RWPE2 (cell line): ENCODE measurements around the gene RGS16.

Experiments used
- ATAC-seq: fragments of 200-7000 bp; cut with Tn5 transposase; 3 replicates; pipeline ENCODE4 v1.9.1; 2021; ENCODE audit warnings: low read depth
- DNase-seq: peaks from one replicate; pipeline ENCODE4 v3.0.0-alpha.2; 2020; ENCODE audit warnings: low spot score
- H3K27ac ChIP-seq: fragments of 450-650 bp; 2 replicates; pipeline ENCODE4 v1.5.1; 2017; ENCODE audit warnings: mild to moderate bottlenecking; ENCODE audit not compliant: poor library complexity, severe bottlenecking
- H3K27me3 ChIP-seq: fragments of 250-450 bp; sonication (Bioruptor Pico); 2 replicates; pipeline ENCODE4 v1.5.1; 2021; ENCODE audit warnings: mild to moderate bottlenecking, moderate library complexity; ENCODE audit not compliant: insufficient read depth, poor library complexity, severe bottlenecking
- H3K36me3 ChIP-seq: fragments of 250-450 bp; sonication (Bioruptor Pico); 2 replicates; pipeline ENCODE4 v1.5.1; 2020; ENCODE audit warnings: low read depth, mild to moderate bottlenecking, moderate library complexity
- H3K4me1 ChIP-seq: fragments of 250-450 bp; sonication (Bioruptor Pico); 2 replicates; pipeline ENCODE4 v1.5.1; 2021; ENCODE audit warnings: mild to moderate bottlenecking, moderate library complexity; ENCODE audit not compliant: insufficient read depth, poor library complexity, severe bottlenecking
- H3K4me3 ChIP-seq: fragments of 250-450 bp; sonication (Bioruptor Pico); 2 replicates; pipeline ENCODE4 v1.5.1; 2021; ENCODE audit warnings: mild to moderate bottlenecking, moderate library complexity; ENCODE audit not compliant: severe bottlenecking
- H3K9me3 ChIP-seq: fragments of 250-450 bp; sonication (Bioruptor Pico); 2 replicates; pipeline ENCODE4 v1.5.1; 2021; ENCODE audit warnings: mild to moderate bottlenecking, moderate library complexity; ENCODE audit not compliant: severe bottlenecking
- TF ChIP-seq, protein P1 (sequence below): fragments of 450-650 bp; IDR thresholded peaks from one replicate; pipeline ENCODE4 v1.5.1; 2017; ENCODE audit warnings: mild to moderate bottlenecking, moderate library complexity; ENCODE audit not compliant: poor library complexity, severe bottlenecking

Gene RGS16

DNA sequence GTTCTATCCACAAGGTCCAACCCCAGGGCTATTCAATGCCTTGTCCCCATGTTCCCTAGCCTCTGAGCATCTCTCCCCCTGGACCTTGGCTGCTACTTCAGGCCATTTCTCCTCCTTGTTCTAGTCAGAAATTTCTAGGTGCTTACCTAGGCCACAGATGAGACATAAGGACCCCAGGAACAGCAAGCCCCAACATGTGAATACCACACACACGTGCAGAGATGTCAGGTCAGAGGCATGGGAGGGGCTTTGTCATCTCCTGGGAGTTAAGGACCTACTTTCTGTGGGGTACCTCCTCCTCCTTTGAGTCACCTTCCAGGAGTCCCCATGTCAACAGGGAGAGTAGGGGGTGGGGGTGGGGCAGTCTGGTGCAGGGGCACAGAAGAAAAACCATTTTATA is 7.1 kb upstream of the RGS16 start:
- ATAC-seq, result no peak
- no peaks in the 10 kb centered on the region for H3K36me3 ChIP-seq
- no peaks in the 10 kb centered on the region for H3K9me3 ChIP-seq
- TF ChIP-seq, protein P1, sequence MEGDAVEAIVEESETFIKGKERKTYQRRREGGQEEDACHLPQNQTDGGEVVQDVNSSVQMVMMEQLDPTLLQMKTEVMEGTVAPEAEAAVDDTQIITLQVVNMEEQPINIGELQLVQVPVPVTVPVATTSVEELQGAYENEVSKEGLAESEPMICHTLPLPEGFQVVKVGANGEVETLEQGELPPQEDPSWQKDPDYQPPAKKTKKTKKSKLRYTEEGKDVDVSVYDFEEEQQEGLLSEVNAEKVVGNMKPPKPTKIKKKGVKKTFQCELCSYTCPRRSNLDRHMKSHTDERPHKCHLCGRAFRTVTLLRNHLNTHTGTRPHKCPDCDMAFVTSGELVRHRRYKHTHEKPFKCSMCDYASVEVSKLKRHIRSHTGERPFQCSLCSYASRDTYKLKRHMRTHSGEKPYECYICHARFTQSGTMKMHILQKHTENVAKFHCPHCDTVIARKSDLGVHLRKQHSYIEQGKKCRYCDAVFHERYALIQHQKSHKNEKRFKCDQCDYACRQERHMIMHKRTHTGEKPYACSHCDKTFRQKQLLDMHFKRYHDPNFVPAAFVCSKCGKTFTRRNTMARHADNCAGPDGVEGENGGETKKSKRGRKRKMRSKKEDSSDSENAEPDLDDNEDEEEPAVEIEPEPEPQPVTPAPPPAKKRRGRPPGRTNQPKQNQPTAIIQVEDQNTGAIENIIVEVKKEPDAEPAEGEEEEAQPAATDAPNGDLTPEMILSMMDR, result no peak
- DNase-seq, result no peak
- H3K27me3 ChIP-seq, result peaks cover 26% of the 10 kb centered on the region
- H3K4me3 ChIP-seq, result no peak overlapping the region
- H3K27ac ChIP-seq, result no peak overlapping the region
- H3K4me1 ChIP-seq, result peaks cover 8% of the 10 kb centered on the region

DNA sequence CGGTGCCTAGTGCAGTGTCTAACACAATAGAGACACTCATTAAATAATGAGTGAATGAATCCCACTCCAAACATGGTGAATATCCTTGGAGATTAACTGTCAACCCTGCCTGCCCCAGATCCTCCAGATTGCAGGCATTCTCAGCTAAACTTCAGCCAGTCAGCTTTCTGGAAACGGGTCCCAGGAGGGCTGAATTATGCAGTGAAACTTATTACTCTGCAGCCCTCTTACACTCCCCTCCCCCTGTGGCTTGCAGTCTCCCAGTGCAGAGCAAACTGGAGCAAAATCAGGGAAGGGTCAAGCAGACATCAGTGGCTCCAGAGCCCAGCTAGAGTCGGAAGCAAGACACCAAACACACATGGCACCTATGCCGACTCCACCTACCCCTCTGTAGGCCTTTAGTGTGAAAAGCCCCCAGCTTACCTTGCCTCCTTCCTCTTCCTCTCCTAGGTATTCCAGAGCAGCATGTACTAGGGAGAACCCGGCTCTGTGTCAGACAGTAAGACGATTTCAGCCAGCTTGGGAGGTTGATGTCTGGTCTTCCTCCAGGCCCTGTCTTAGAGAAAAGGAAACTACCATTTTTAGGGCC is 6.5 kb upstream of the RGS16 start:
- Histone ChIP-seq H3K36me3 (no peaks in the 10 kb centered on the region), H3K4me3 (no peak overlapping the region), H3K9me3 (no peaks in the 10 kb centered on the region), H3K27me3 (peaks cover 22% of the 10 kb centered on the region), H3K27ac (no peak overlapping the region), H3K4me1 (peaks cover 8% of the 10 kb centered on the region)
- no peak for ATAC-seq
- TF ChIP-seq, protein P1, result no peak
- no peak for DNase-seq

DNA sequence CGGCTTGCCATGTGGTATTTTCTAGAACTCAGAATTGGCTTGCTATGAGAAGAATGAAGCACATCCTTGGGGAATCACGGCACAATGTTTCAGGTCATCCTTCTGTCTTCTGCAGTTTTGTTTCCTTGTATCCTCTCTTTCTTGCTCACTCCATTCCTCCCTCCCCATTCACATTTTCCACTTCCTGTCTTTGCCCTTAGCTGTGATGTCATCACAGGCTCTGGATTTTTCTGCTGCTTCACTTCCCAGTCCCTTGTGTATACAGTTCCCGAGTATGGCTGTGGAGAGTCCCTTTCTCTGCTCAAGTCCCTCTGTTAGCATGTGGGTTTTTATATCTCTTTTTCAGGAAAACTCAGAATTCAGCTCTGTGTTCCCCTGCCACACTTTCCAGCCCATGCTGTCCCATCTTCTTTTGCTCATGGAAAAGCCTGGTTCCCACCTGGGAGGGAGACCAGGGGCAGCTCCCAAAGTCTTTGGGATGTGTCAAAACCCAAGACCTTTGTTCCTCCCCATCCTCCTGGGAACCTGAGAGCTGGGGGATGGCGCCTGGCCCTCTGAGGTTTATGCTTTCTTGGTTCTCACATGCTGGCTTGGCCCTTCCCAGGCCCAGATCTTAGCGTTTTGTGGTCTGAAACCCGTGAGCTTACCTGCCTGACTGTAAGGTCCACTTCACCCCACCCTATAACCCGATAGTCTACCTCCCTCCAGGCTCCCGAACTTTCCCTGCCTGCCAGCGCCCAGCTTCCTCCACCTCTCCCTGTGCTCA is 4.8 kb upstream of the RGS16 start:
- TF ChIP-seq, protein P1, result no peak
- Histone ChIP-seq H3K27me3 (peaks cover 5% of the 10 kb centered on the region), H3K4me1 (peaks cover 3% of the 10 kb centered on the region), H3K9me3 (no peaks in the 10 kb centered on the region), H3K27ac (no peak overlapping the region), H3K36me3 (no peaks in the 10 kb centered on the region), H3K4me3 (no peak overlapping the region)
- ATAC-seq (no peak), DNase-seq (no peak)

DNA sequence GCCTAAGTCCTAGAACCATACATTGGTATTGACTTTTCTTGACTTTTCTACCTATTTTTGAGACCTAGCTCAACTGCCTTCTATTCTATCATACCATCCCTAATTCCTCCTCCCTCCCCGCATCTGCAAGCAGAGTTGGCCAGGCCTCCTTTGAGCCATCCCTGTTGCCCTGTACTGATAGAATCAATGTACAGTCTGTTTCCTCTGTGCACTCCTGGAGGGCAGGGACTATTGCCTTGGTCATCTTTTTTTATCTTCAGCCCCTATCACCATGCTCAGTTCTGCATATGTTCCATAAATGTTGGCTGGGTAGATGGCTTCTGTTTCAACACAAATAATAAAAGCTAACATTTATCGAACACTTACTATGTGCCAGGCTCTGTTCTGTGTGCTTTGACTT is 4.0 kb upstream of the RGS16 start:
- DNase-seq (no peak), ATAC-seq (no peak)
- no peak overlapping the region for H3K4me3 ChIP-seq
- no peak overlapping the region for H3K27ac ChIP-seq
- no peaks in the 10 kb centered on the region for H3K36me3 ChIP-seq
- no peaks in the 10 kb centered on the region for H3K27me3 ChIP-seq
- H3K4me1 ChIP-seq, result no peaks in the 10 kb centered on the region
- H3K9me3 ChIP-seq, result no peaks in the 10 kb centered on the region
- TF ChIP-seq, protein P1, result no peak

DNA sequence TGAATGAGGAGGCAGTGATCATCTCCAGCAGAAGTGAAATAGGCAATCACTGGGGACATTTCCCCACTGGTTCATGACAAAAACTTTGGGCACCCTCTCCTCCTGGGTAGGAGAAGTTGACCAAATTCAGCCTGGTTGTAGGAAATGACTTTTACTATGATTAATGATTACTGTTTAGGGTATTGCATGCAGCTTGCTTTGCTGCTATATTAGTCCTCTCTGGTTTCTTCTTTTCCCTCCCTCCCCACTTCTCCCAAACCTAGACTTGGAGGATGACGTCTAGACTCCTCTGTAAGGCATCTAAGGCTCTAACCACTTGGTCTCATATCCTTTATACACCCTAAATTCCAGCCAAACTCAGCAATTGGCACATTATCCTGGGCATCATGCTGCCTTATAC is 3.4 kb upstream of the RGS16 start:
- no peaks in the 10 kb centered on the region for H3K27me3 ChIP-seq
- H3K9me3 ChIP-seq, result no peaks in the 10 kb centered on the region
- no peak for DNase-seq
- H3K4me1 ChIP-seq, result no peaks in the 10 kb centered on the region
- no peak for ATAC-seq
- H3K4me3 ChIP-seq, result no peak overlapping the region
- H3K36me3 ChIP-seq, result no peaks in the 10 kb centered on the region
- TF ChIP-seq, protein P1, result no peak
- no peak overlapping the region for H3K27ac ChIP-seq
